SU-DHL-6 (cell line): ENCODE results near the gene RUFY3.

Experiments
- H2AFZ ChIP-seq: fragments of 200-600 bp; sonication (generic); 2 replicates; pipeline ENCODE4 v1.6.1; 2014; ENCODE audit warnings: low read depth, mild to moderate bottlenecking, moderate library complexity, mixed read lengths, antibody characterized with exemption, low read length; ENCODE audit not compliant: severe bottlenecking
- H3F3A ChIP-seq: fragments of 200-600 bp; shearing (Covaris generic); 2 replicates; pipeline ENCODE4 v1.6.0; 2016; ENCODE audit warnings: antibody characterized with exemption, mild to moderate bottlenecking; ENCODE audit not compliant: insufficient read depth
- H3K27ac ChIP-seq: fragments of 200-600 bp; sonication (generic); 2 replicates; pipeline ENCODE4 v1.5.1; 2016; ENCODE audit warnings: low read depth, mild to moderate bottlenecking, low read length, moderate library complexity, mixed read lengths
- H3K27me3 ChIP-seq: fragments of 200-600 bp; sonication (generic), shearing (Covaris generic); 2 replicates; pipeline ENCODE4 v1.6.0; 2014; ENCODE audit warnings: mild to moderate bottlenecking, low read length
- H3K36me3 ChIP-seq: fragments of 200-600 bp; sonication (generic); 2 replicates; pipeline ENCODE4 v1.6.1; 2014; ENCODE audit warnings: mild to moderate bottlenecking, low read length, mixed read lengths
- H3K4me2 ChIP-seq: fragments of 300-600, 200-600 bp; shearing (Covaris generic), sonication (generic); 2 replicates; pipeline ENCODE4 v1.6.0; 2014; ENCODE audit warnings: low read length, low read depth, mild to moderate bottlenecking; ENCODE audit not compliant: poor library complexity, severe bottlenecking
- H3K4me3 ChIP-seq: fragments of 200-600 bp; sonication (generic); 2 replicates; pipeline ENCODE4 v1.5.1; 2014; ENCODE audit warnings: antibody characterized with exemption, low read length, mild to moderate bottlenecking, mixed read lengths; ENCODE audit not compliant: insufficient read depth, poor library complexity, severe bottlenecking
- H3K79me2 ChIP-seq: fragments of 200-600 bp; sonication (generic); 2 replicates; pipeline ENCODE4 v1.6.1; 2014; ENCODE audit warnings: mild to moderate bottlenecking, low read length, moderate library complexity; ENCODE audit not compliant: insufficient read depth
- H3K9ac ChIP-seq: fragments of 200-600 bp; sonication (generic); 2 replicates; pipeline ENCODE4 v1.7.0; 2014; ENCODE audit warnings: mild to moderate bottlenecking, low read length
- H3K9me2 ChIP-seq: fragments of 200-600 bp; sonication (generic); replicated peaks from 2 replicates; pipeline ENCODE4 v1.6.1; 2014; ENCODE audit warnings: low read length; ENCODE audit not compliant: insufficient read depth
- H3K9me3 ChIP-seq: fragments of 200-600 bp; sonication (generic); 2 replicates; pipeline ENCODE4 v1.6.1; 2014; ENCODE audit warnings: low read length, mixed read lengths; ENCODE audit not compliant: insufficient read depth
- H4K20me1 ChIP-seq: fragments of 200-600 bp; sonication (generic); 2 replicates; pipeline ENCODE4 v1.6.1; 2014; ENCODE audit warnings: low read depth, mild to moderate bottlenecking, antibody characterized with exemption, low read length, moderate library complexity, mixed read lengths
- EZH2phosphoT487 ChIP-seq: fragments of 200-600 bp; sonication (generic), shearing (Covaris generic); conservative IDR thresholded peaks from 2 replicates; pipeline ENCODE4 v1.6.1; 2018; ENCODE audit warnings: mild to moderate bottlenecking, antibody characterized with exemption, low read length, moderate library complexity, mixed read lengths
- TF ChIP-seq, protein P1 (sequence below): fragments of 200-600 bp; sonication (generic); IDR thresholded peaks from one replicate; pipeline ENCODE4 v1.5.1; 2017; ENCODE audit warnings: antibody characterized with exemption, mild to moderate bottlenecking, low read length, moderate library complexity; ENCODE audit not compliant: insufficient read depth, poor library complexity, severe bottlenecking

RUFY3 gene

DNA sequence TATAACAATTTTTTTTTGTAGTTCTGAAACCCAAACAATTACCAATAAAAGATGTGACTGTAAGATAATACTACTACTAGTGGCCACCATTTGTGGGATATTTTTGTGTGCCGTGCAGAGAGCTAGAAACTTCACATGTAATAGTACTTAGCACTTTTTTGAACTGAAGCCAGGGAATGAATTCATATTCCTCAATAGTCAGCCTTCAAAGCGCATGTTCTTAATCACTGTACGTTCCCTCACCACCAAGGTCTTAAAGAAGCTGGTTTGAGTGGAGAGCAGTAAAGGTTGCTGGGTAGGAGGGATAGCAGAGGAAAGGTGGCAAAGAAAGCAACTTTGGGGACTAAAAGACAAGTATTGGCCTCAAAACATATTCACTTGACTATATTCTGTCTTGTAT is 9.6 kb upstream of the RUFY3 start:
- Histone ChIP-seq H3K27me3 (no peaks in the 10 kb centered on the region), H3K36me3 (no peaks in the 10 kb centered on the region), H2AFZ (no peak overlapping the region), H3K9me3 (no peaks in the 10 kb centered on the region), H3K4me3 (no peak overlapping the region), H3K9me2 (no peaks in the 10 kb centered on the region), H3F3A (no peaks in the 10 kb centered on the region), H3K79me2 (peaks cover 6% of the 10 kb centered on the region; the same call in 1 of the 2 replicates), H3K4me2 (peak overlapping the region; percentile 6), H3K27ac (no peak overlapping the region), H3K9ac (no peak overlapping the region), H4K20me1 (no peaks in the 10 kb centered on the region)
- no peak for TF ChIP-seq EZH2phosphoT487
- TF ChIP-seq, protein P1, sequence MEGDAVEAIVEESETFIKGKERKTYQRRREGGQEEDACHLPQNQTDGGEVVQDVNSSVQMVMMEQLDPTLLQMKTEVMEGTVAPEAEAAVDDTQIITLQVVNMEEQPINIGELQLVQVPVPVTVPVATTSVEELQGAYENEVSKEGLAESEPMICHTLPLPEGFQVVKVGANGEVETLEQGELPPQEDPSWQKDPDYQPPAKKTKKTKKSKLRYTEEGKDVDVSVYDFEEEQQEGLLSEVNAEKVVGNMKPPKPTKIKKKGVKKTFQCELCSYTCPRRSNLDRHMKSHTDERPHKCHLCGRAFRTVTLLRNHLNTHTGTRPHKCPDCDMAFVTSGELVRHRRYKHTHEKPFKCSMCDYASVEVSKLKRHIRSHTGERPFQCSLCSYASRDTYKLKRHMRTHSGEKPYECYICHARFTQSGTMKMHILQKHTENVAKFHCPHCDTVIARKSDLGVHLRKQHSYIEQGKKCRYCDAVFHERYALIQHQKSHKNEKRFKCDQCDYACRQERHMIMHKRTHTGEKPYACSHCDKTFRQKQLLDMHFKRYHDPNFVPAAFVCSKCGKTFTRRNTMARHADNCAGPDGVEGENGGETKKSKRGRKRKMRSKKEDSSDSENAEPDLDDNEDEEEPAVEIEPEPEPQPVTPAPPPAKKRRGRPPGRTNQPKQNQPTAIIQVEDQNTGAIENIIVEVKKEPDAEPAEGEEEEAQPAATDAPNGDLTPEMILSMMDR = no peak

DNA sequence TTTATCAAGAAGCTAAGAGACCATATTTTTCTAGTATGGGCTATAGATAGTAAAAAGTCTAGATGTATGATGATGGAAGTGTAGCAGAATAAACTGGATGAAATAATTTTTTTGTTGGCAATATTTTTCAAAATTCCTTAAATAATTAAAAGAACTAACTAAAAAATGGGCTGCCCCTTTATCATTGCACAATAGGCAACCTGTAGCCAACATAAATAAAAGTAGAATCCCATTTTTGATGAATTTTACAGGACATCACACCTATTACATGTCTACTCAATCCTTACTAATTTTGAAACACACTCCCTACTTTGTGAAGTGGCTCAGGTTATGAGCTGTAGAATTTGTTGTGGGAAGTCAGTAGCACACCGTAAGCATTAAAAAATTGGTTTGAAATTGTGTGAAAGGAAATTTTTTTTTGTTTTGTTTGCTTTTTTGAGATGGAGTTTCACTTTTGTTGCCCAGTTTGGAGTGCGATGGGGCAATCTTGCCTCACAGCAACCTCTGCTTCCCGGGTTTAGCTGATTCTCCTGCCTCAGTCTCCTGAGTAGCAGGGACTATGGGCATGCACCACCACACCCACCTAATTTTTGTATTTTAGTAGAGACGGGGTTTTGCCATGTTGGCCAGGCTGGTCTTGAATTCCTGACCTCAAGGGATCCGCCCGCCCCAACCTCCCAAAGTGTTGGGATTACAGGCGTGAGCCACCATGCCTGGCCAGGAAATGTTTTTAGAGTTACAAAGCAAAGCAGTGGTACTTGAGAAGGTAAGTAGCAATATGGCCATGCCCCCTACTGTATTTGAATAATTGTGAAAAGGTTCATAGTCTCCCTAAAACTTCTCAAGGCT is 8.9 kb upstream of the RUFY3 start:
- no peaks in the 10 kb centered on the region for H3K36me3 ChIP-seq
- no peaks in the 10 kb centered on the region for H3K9me2 ChIP-seq
- TF ChIP-seq, protein P1 = no peak
- no peak for TF ChIP-seq EZH2phosphoT487
- no peaks in the 10 kb centered on the region for H3K9me3 ChIP-seq
- H3K4me3 ChIP-seq = no peak overlapping the region
- no peak overlapping the region for H3K9ac ChIP-seq
- H2AFZ ChIP-seq = no peak overlapping the region
- no peaks in the 10 kb centered on the region for H4K20me1 ChIP-seq
- no peak overlapping the region for H3K4me2 ChIP-seq
- peaks cover 6% of the 10 kb centered on the region; the same call in 1 of the 2 replicates for H3K79me2 ChIP-seq
- no peaks in the 10 kb centered on the region for H3K27me3 ChIP-seq
- no peaks in the 10 kb centered on the region for H3F3A ChIP-seq
- no peak overlapping the region for H3K27ac ChIP-seq

DNA sequence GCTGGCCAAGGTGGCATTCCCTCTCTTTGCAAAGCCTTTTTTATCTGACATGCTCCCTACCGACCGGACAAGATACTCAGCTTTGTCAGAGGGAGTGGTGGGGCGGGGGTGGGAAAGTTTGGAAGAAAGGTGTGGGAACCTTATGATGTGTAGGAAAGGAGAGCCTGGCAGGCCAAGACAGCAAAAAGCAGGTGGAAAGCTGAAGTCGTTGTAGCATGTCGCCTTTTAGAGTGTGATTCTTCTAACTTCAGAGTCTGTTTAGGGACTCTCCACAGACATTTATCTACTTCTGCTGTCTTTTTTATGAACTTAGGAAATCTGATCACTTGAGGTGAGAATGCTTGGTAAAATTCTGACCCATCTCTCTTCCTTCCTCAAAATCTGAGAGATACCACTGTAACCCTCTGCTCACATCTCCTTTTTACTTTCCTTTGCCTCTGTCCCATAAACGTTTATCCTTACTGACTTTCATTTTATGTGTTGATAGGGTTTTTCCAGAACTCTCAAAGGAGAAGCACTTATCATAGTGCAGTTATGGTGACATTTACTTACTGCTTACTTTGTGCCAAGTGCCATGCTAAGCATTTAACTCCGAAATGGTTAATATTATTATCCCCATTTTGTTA is 8.2 kb upstream of the RUFY3 start:
- H3K27ac ChIP-seq = no peak overlapping the region
- no peak overlapping the region for H3K4me3 ChIP-seq

More for the DNA sequence above, 8.2 kb upstream of the RUFY3 start:
- H3K4me2 ChIP-seq = peak overlapping the region; percentile 39
- H3K9me3 ChIP-seq = no peaks in the 10 kb centered on the region
- no peaks in the 10 kb centered on the region for H3F3A ChIP-seq
- no peak for TF ChIP-seq EZH2phosphoT487
- TF ChIP-seq, protein P1 = no peak
- peaks cover 6% of the 10 kb centered on the region; the same call in 1 of the 2 replicates for H3K79me2 ChIP-seq
- no peaks in the 10 kb centered on the region for H3K9me2 ChIP-seq
- no peaks in the 10 kb centered on the region for H3K27me3 ChIP-seq
- no peak overlapping the region for H3K9ac ChIP-seq
- H3K36me3 ChIP-seq = no peaks in the 10 kb centered on the region
- H4K20me1 ChIP-seq = no peaks in the 10 kb centered on the region
- no peak overlapping the region for H2AFZ ChIP-seq
